Skeletal muscle satellite cell (primary cell): ENCODE results near the gene CCDC106.

Experiments
- H3K27me3 ChIP-seq: 2 replicates; pipeline ENCODE4 v1.7.0; 2013; ENCODE audit warnings: low read length; ENCODE audit not compliant: control insufficient read depth, insufficient read depth
- H3K36me3 ChIP-seq: 2 replicates; pipeline ENCODE4 v1.7.0; 2013; ENCODE audit warnings: mild to moderate bottlenecking, control low read depth, low read length; ENCODE audit not compliant: insufficient read depth
- H3K4me1 ChIP-seq: 2 replicates; pipeline ENCODE4 v1.7.0; 2013; ENCODE audit warnings: low read length; ENCODE audit not compliant: control insufficient read depth, insufficient read depth
- H3K4me2 ChIP-seq: 2 replicates; pipeline ENCODE4 v1.7.0; 2013; ENCODE audit warnings: mild to moderate bottlenecking, low read length
- H3K4me3 ChIP-seq: 2 replicates; pipeline ENCODE4 v1.7.0; 2013; ENCODE audit warnings: low read length
- H3K9ac ChIP-seq: 2 replicates; pipeline ENCODE4 v1.7.0; 2013; ENCODE audit warnings: mild to moderate bottlenecking, low read depth, low read length, moderate library complexity
- H3K9me3 ChIP-seq: replicated peaks from 2 replicates; pipeline ENCODE4 v1.7.0; 2013; ENCODE audit warnings: mild to moderate bottlenecking, control low read depth, low read length

Gene CCDC106

GRCh38 chr19:55693336-55693974 is 45.4 kb downstream of the CCDC106 start:
- H3K27me3 ChIP-seq = no peaks in the 10 kb centered on the region
- H3K36me3 ChIP-seq = peaks cover 64% of the 10 kb centered on the region
- no peak overlapping the region for H3K4me3 ChIP-seq
- H3K4me2 ChIP-seq = no peak overlapping the region
- no peaks in the 10 kb centered on the region for H3K4me1 ChIP-seq
- H3K9ac ChIP-seq = no peak overlapping the region
- no peaks in the 10 kb centered on the region for H3K9me3 ChIP-seq

- H3K9me3 ChIP-seq = no peaks in the 10 kb centered on the region
- H3K4me1 ChIP-seq = no peaks in the 10 kb centered on the region
- H3K27me3 ChIP-seq = no peaks in the 10 kb centered on the region
- H3K36me3 ChIP-seq = peaks cover 59% of the 10 kb centered on the region
- H3K9ac ChIP-seq = no peak overlapping the region
- no peak overlapping the region for H3K4me2 ChIP-seq
- no peak overlapping the region for H3K4me3 ChIP-seq
Observed at GRCh38 chr19:55694241-55694655, 46.2 kb downstream of the CCDC106 start.

GRCh38 chr19:55694656-55695491 is 46.9 kb downstream of the CCDC106 start:
- peaks cover 52% of the 10 kb centered on the region for H3K36me3 ChIP-seq
- H3K9me3 ChIP-seq = no peaks in the 10 kb centered on the region
- no peak overlapping the region for H3K9ac ChIP-seq
- no peaks in the 10 kb centered on the region for H3K4me1 ChIP-seq
- H3K4me2 ChIP-seq = no peak overlapping the region
- no peak overlapping the region for H3K4me3 ChIP-seq
- no peaks in the 10 kb centered on the region for H3K27me3 ChIP-seq

GRCh38 chr19:55695511-55696290 is 47.7 kb downstream of the CCDC106 start:
- no peak overlapping the region for H3K9ac ChIP-seq
- H3K4me2 ChIP-seq = no peak overlapping the region
- no peak overlapping the region for H3K4me3 ChIP-seq
- H3K4me1 ChIP-seq = no peaks in the 10 kb centered on the region
- no peaks in the 10 kb centered on the region for H3K27me3 ChIP-seq
- peaks cover 50% of the 10 kb centered on the region for H3K36me3 ChIP-seq
- no peaks in the 10 kb centered on the region for H3K9me3 ChIP-seq

- Histone ChIP-seq H3K36me3 (peaks cover 52% of the 10 kb centered on the region), H3K4me3 (no peak overlapping the region), H3K4me1 (no peaks in the 10 kb centered on the region), H3K27me3 (no peaks in the 10 kb centered on the region), H3K9ac (no peak overlapping the region), H3K4me2 (no peak overlapping the region), H3K9me3 (no peaks in the 10 kb centered on the region)
Observed at GRCh38 chr19:55696301-55697068, 48.5 kb downstream of the CCDC106 start.

GRCh38 chr19:55697069-55697440 is 49.0 kb downstream of the CCDC106 start:
- Histone ChIP-seq H3K27me3 (no peaks in the 10 kb centered on the region), H3K4me3 (no peak overlapping the region), H3K9ac (no peak overlapping the region), H3K36me3 (peaks cover 54% of the 10 kb centered on the region), H3K4me1 (no peaks in the 10 kb centered on the region), H3K9me3 (no peaks in the 10 kb centered on the region), H3K4me2 (no peak overlapping the region)

- Histone ChIP-seq H3K4me3 (no peak overlapping the region), H3K9me3 (no peaks in the 10 kb centered on the region), H3K4me1 (no peaks in the 10 kb centered on the region), H3K4me2 (no peak overlapping the region), H3K36me3 (peaks cover 54% of the 10 kb centered on the region), H3K9ac (no peak overlapping the region), H3K27me3 (no peaks in the 10 kb centered on the region)
Observed at GRCh38 chr19:55697698-55698097, 49.7 kb downstream of the CCDC106 start.

- Histone ChIP-seq H3K9me3 (no peaks in the 10 kb centered on the region), H3K36me3 (peaks cover 50% of the 10 kb centered on the region), H3K27me3 (no peaks in the 10 kb centered on the region), H3K4me1 (no peaks in the 10 kb centered on the region), H3K9ac (no peak overlapping the region), H3K4me3 (no peak overlapping the region), H3K4me2 (no peak overlapping the region)
Observed at GRCh38 chr19:55698256-55698655, 50.2 kb downstream of the CCDC106 start.

- no peaks in the 10 kb centered on the region for H3K9me3 ChIP-seq
- no peaks in the 10 kb centered on the region for H3K27me3 ChIP-seq
- no peaks in the 10 kb centered on the region for H3K4me1 ChIP-seq
- H3K4me2 ChIP-seq = no peak overlapping the region
- H3K4me3 ChIP-seq = no peak overlapping the region
- peaks cover 48% of the 10 kb centered on the region for H3K36me3 ChIP-seq
- no peak overlapping the region for H3K9ac ChIP-seq
Observed at GRCh38 chr19:55699221-55699620, 51.2 kb downstream of the CCDC106 start.

GRCh38 chr19:55700813-55701212 is 52.8 kb downstream of the CCDC106 start:
- H3K36me3 ChIP-seq = peaks cover 42% of the 10 kb centered on the region
- H3K4me1 ChIP-seq = no peaks in the 10 kb centered on the region
- no peaks in the 10 kb centered on the region for H3K9me3 ChIP-seq
- no peak overlapping the region for H3K4me3 ChIP-seq
- H3K4me2 ChIP-seq = no peak overlapping the region
- no peak overlapping the region for H3K9ac ChIP-seq
- no peaks in the 10 kb centered on the region for H3K27me3 ChIP-seq

GRCh38 chr19:55702131-55702627 is 54.2 kb downstream of the CCDC106 start:
- Histone ChIP-seq H3K9me3 (no peaks in the 10 kb centered on the region), H3K36me3 (peaks cover 29% of the 10 kb centered on the region), H3K9ac (no peak overlapping the region), H3K4me3 (no peak overlapping the region), H3K4me1 (no peaks in the 10 kb centered on the region), H3K4me2 (no peak overlapping the region), H3K27me3 (no peaks in the 10 kb centered on the region)
